ENCODE results near the gene SLC6A12. TPM values are rescaled to one million over a fixed set of nuclear protein-coding genes. Genes with fewer than 3 reads are reported as not detected.

Gene SLC6A12
- total RNA-seq, 4 donors from 2014 or later, result 1.7 to 7.9 TPM; not detected in 2

- H3K9me3 ChIP-seq, result no peaks in the 10 kb centered on the region
- peaks cover 0 to 24% (median 0%) of the 10 kb centered on the region in 4 donors for H3K4me1 ChIP-seq
- TF ChIP-seq CTCF (IDR thresholded peaks at IDR 0.05) (no peak), POLR2A (IDR thresholded peaks at IDR 0.05) (no peak)
- H3K4me3 ChIP-seq, result no peak overlapping the region
- no peaks in the 10 kb centered on the region for H3K36me3 ChIP-seq
- H3K27ac ChIP-seq, result no peak overlapping the region
- no peaks in the 10 kb centered on the region for H3K27me3 ChIP-seq
- DNase-seq, result no peak
Observed at GRCh38 chr12:168763-169525, 45.0 kb downstream of the SLC6A12 start.

GRCh38 chr12:167959-168600 lies 45.9 kb downstream of the SLC6A12 start:
- Histone ChIP-seq H3K27me3 (no peaks in the 10 kb centered on the region), H3K27ac (no peak overlapping the region), H3K36me3 (no peaks in the 10 kb centered on the region), H3K9me3 (no peaks in the 10 kb centered on the region), H3K4me3 (no peak overlapping the region), H3K4me1 (peaks cover 0 to 18% (median 0%) of the 10 kb centered on the region in 4 donors)
- TF ChIP-seq CTCF (IDR thresholded peaks at IDR 0.05), result no peak
- TF ChIP-seq POLR2A (IDR thresholded peaks at IDR 0.05), result no peak
- DNase-seq, result no peak

- no peak for DNase-seq
- peaks cover 0 to 3% (median 0%) of the 10 kb centered on the region in 4 donors for H3K4me1 ChIP-seq
- H3K36me3 ChIP-seq, result no peaks in the 10 kb centered on the region
- no peak for TF ChIP-seq CTCF (IDR thresholded peaks at IDR 0.05)
- no peaks in the 10 kb centered on the region for H3K9me3 ChIP-seq
- no peak overlapping the region for H3K4me3 ChIP-seq
- H3K27me3 ChIP-seq, result no peaks in the 10 kb centered on the region
- no peak overlapping the region for H3K27ac ChIP-seq
Observed at GRCh38 chr12:166425-167075, 47.4 kb downstream of the SLC6A12 start.

- Histone ChIP-seq H3K27ac (no peak overlapping the region), H3K9me3 (no peaks in the 10 kb centered on the region), H3K27me3 (no peaks in the 10 kb centered on the region), H3K4me3 (no peak overlapping the region), H3K4me1 (no peaks in the 10 kb centered on the region), H3K36me3 (no peaks in the 10 kb centered on the region)
- DNase-seq, result no peak
- TF ChIP-seq POLR2A (IDR thresholded peaks at IDR 0.05), result no peak
- no peak for TF ChIP-seq CTCF (IDR thresholded peaks at IDR 0.05)
Observed at GRCh38 chr12:165862-166368, 48.0 kb downstream of the SLC6A12 start.

GRCh38 chr12:164207-164606 lies 49.8 kb downstream of the SLC6A12 start:
- no peak for TF ChIP-seq CTCF (IDR thresholded peaks at IDR 0.05)
- no peak for TF ChIP-seq POLR2A (IDR thresholded peaks at IDR 0.05)
- no peak overlapping the region for H3K27ac ChIP-seq
- H3K4me1 ChIP-seq, result no peaks in the 10 kb centered on the region
- no peak overlapping the region for H3K4me3 ChIP-seq
- no peaks in the 10 kb centered on the region for H3K27me3 ChIP-seq
- no peaks in the 10 kb centered on the region for H3K9me3 ChIP-seq
- no peaks in the 10 kb centered on the region for H3K36me3 ChIP-seq
- DNase-seq, result peak in 2 of 3 donors; percentile 63 to 66

All from Peyer's patch (tissue), 4 donors.